IMR-90 (cell line): ENCODE measurements around the gene SEMA3E. TPM values are rescaled to one million over a fixed set of nuclear protein-coding genes. Genes with fewer than 3 reads are reported as not detected.

Experiments
- ATAC-seq: fragments of 200-7000 bp; cut with Tn5 transposase; 2 replicates; pipeline ENCODE4 v1.9.1; 2020; ENCODE audit warnings: low read depth, mild to moderate bottlenecking, moderate library complexity
- BruUV-seq: library from RNA; stranded (reverse); fragments of 400-500 nt; replicated peaks from 2 replicates; lab custom pipeline; 2021; lab: Mats Ljungman, UMichigan
- CTCF ChIA-PET: fragments of 300-600 bp; formaldehyde crosslinking; extraction: SDS; loops from one replicate; lab custom pipeline; 2021; ENCODE audit warnings: antibody characterized with exemption; lab: Yijun Ruan, JAX
- POLR2A ChIA-PET: fragments of 300-600 bp; sonication (Branson Sonifier 250); formaldehyde crosslinking; loops from one replicate; lab custom pipeline; 2022; ENCODE audit warnings: antibody characterized with exemption; ENCODE audit not compliant: unreplicated experiment; lab: Charles Lee
- DNase-seq: peaks from one replicate; pipeline ENCODE4 v3.0.0; 2013
- H2AFZ ChIP-seq: replicated peaks from 2 replicates; pipeline ENCODE3; 2013; ENCODE audit warnings: low read length, mild to moderate bottlenecking; ENCODE audit not compliant: poor library complexity
- H2AK5ac ChIP-seq: 2 replicates; pipeline ENCODE4 v1.6.1; 2013; ENCODE audit warnings: low read depth, low read length, inconsistent platforms
- H2AK9ac ChIP-seq: replicated peaks from 2 replicates; pipeline ENCODE3; 2013; ENCODE audit warnings: mild to moderate bottlenecking, low read depth, low read length, moderate library complexity; ENCODE audit not compliant: poor library complexity
- H2BK120ac ChIP-seq: 2 replicates; pipeline ENCODE4 v1.6.1; 2013; ENCODE audit warnings: low read depth, low read length, inconsistent platforms
- H2BK15ac ChIP-seq: 3 replicates; pipeline ENCODE4 v1.6.1; 2013; ENCODE audit warnings: low read depth, low read length, inconsistent platforms
- H2BK20ac ChIP-seq: 2 replicates; pipeline ENCODE4 v1.6.1; 2013; ENCODE audit warnings: low read depth, mild to moderate bottlenecking, inconsistent platforms, low read length, moderate library complexity
- H2BK5ac ChIP-seq: 2 replicates; pipeline ENCODE4 v1.6.1; 2013; ENCODE audit warnings: mild to moderate bottlenecking, low read depth, low read length, inconsistent platforms; ENCODE audit not compliant: poor library complexity, severe bottlenecking
- H3K14ac ChIP-seq: replicated peaks from 2 replicates; pipeline ENCODE4 v1.6.1; 2013; ENCODE audit warnings: low read depth, low read length, inconsistent platforms
- H3K18ac ChIP-seq: 2 replicates; pipeline ENCODE4 v1.6.1; 2013; ENCODE audit warnings: low read depth, low read length, control low read depth
- H3K23ac ChIP-seq: 2 replicates; pipeline ENCODE4 v1.6.1; 2013; ENCODE audit warnings: low read depth, low read length, inconsistent platforms
- H3K27ac ChIP-seq: 2 replicates; pipeline ENCODE4 v1.5.1; 2013; ENCODE audit warnings: mild to moderate bottlenecking, control low read depth, low read length; ENCODE audit not compliant: insufficient read depth
- H3K27me3 ChIP-seq: 2 replicates; pipeline ENCODE4 v1.6.1; 2013; ENCODE audit warnings: low read length; ENCODE audit not compliant: control insufficient read depth, insufficient read depth
- H3K36me3 ChIP-seq: 2 replicates; pipeline ENCODE4 v1.6.1; 2013; ENCODE audit warnings: low read length, mixed read lengths; ENCODE audit not compliant: control insufficient read depth, insufficient read depth
- H3K4ac ChIP-seq: 2 replicates; pipeline ENCODE4 v1.6.1; 2013; ENCODE audit warnings: low read depth, low read length, inconsistent platforms
- H3K4me1 ChIP-seq: 2 replicates; pipeline ENCODE4 v1.6.1; 2013; ENCODE audit warnings: low read length, mixed read lengths; ENCODE audit not compliant: control insufficient read depth, insufficient read depth
- H3K4me2 ChIP-seq: 2 replicates; pipeline ENCODE4 v1.6.1; 2013; ENCODE audit warnings: low read depth, mild to moderate bottlenecking, control low read depth, low read length, moderate library complexity
- H3K4me3 ChIP-seq: 2 replicates; pipeline ENCODE4 v1.5.1; 2013; ENCODE audit warnings: low read depth, mild to moderate bottlenecking, control low read depth, low read length, moderate library complexity; ENCODE audit not compliant: insufficient read depth
- H3K56ac ChIP-seq: 2 replicates; pipeline ENCODE4 v1.6.1; 2013; ENCODE audit warnings: low read length, inconsistent platforms; ENCODE audit not compliant: insufficient read depth; ENCODE audit errors: extremely low read depth
- H3K79me1 ChIP-seq, 2 experiments: 2 replicates each; pipeline ENCODE4 v1.6.1; 2013; ENCODE audit warnings: low read length in 2 of 2, inconsistent platforms in 1 of 2, low read depth in 1 of 2
- H3K9ac ChIP-seq: 2 replicates; pipeline ENCODE4 v1.6.1; 2013; ENCODE audit warnings: low read depth, low read length, control low read depth
- H3K9me1 ChIP-seq: 2 replicates; pipeline ENCODE4 v1.6.1; 2013; ENCODE audit warnings: low read length, inconsistent platforms; ENCODE audit not compliant: insufficient read depth
- H3K9me3 ChIP-seq: 2 replicates; pipeline ENCODE4 v1.6.1; 2013; ENCODE audit warnings: low read length; ENCODE audit not compliant: control insufficient read depth, insufficient read depth
- H4K20me1 ChIP-seq: 2 replicates; pipeline ENCODE4 v1.6.1; 2013; ENCODE audit warnings: low read length, inconsistent platforms; ENCODE audit not compliant: insufficient read depth
- H4K5ac ChIP-seq: 2 replicates; pipeline ENCODE4 v1.6.1; 2013; ENCODE audit warnings: mild to moderate bottlenecking, low read depth, low read length, control low read depth
- H4K8ac ChIP-seq, 2 experiments: 2 replicates each; pipeline ENCODE4 v1.6.1; 2013; ENCODE audit warnings: low read depth in 2 of 2, low read length in 2 of 2, control low read depth in 1 of 2, inconsistent platforms in 1 of 2
- H4K91ac ChIP-seq: 2 replicates; pipeline ENCODE4 v1.6.1; 2013; ENCODE audit warnings: low read depth, low read length, inconsistent platforms; ENCODE audit not compliant: insufficient read depth
- BHLHE40 ChIP-seq: fragments of 150-350 bp; IDR thresholded peaks from 2 replicates; pipeline ENCODE4 v1.6.1; 2016; ENCODE audit warnings: mild to moderate bottlenecking, low read depth, low read length
- CEBPB ChIP-seq: IDR thresholded peaks from 2 replicates; pipeline ENCODE4 v1.6.1; 2012; ENCODE audit warnings: low read depth, low read length, improper control_type of control experiment
- CHD1 ChIP-seq: IDR thresholded peaks from 2 replicates; pipeline ENCODE4 v1.6.1; 2012; ENCODE audit warnings: low read depth, low read length, improper control_type of control experiment
- MAFK ChIP-seq: IDR thresholded peaks from 2 replicates; pipeline ENCODE4 v1.6.1; 2012; ENCODE audit warnings: low read depth, low read length, improper control_type of control experiment
- MAZ ChIP-seq: IDR thresholded peaks from 2 replicates; pipeline ENCODE4 v1.6.1; 2012; ENCODE audit warnings: low read depth, mild to moderate bottlenecking, low read length, improper control_type of control experiment, moderate library complexity, borderline replicate concordance
- MXI1 ChIP-seq: IDR thresholded peaks from 2 replicates; pipeline ENCODE4 v1.6.1; 2012; ENCODE audit warnings: low read depth, mild to moderate bottlenecking, low read length, moderate library complexity, borderline replicate concordance
- NFE2L2 ChIP-seq: fragments of 150-350 bp; IDR thresholded peaks from 2 replicates; pipeline ENCODE4 v1.6.1; 2016; ENCODE audit warnings: low read depth, mild to moderate bottlenecking, low read length
- POLR2A ChIP-seq: IDR thresholded peaks from 2 replicates; pipeline ENCODE4 v1.6.1; 2012; ENCODE audit warnings: mild to moderate bottlenecking, low read depth, low read length
- RAD21 ChIP-seq: IDR thresholded peaks from 2 replicates; pipeline ENCODE4 v1.6.1; 2012; ENCODE audit warnings: low read length, improper control_type of control experiment
- RCOR1 ChIP-seq: IDR thresholded peaks from 2 replicates; pipeline ENCODE4 v1.6.1; 2012; ENCODE audit warnings: mild to moderate bottlenecking, low read length, improper control_type of control experiment; ENCODE audit not compliant: insufficient replicate concordance
- RFX5 ChIP-seq: IDR thresholded peaks from 2 replicates; pipeline ENCODE4 v1.8.0; 2012; ENCODE audit warnings: low read depth, mild to moderate bottlenecking, low read length, moderate library complexity
- SMC3 ChIP-seq: fragments of 150-350 bp; IDR thresholded peaks from 2 replicates; pipeline ENCODE4 v1.6.1; 2016; ENCODE audit warnings: low read depth, mild to moderate bottlenecking, antibody characterized with exemption, low read length, moderate library complexity
- WGBS, 2 experiments: methylation state at CpG; one replicate each; pipeline versions ENCODE4 v1.1.5 to v1.1.7; 2013; ENCODE audit warnings: missing lambda C conversion rate in 2 of 2; ENCODE audit not compliant: insufficient read length in 1 of 2; ENCODE audit errors: extremely low coverage in 2 of 2; 5-methylcytosine and 5-hydroxymethylcytosine counted together
- dilution Hi-C: fragments of 300-500 bp; cut with HindIII; formaldehyde crosslinking; loops from one replicate; pipeline ENCODE4 v1.14.3; 2018; ENCODE audit warnings: low sequenced_read_pairs; ENCODE audit not compliant: unreplicated experiment
- in situ Hi-C: fragments of 300-500 bp; cut with MboI; formaldehyde crosslinking; loops from 3 replicates; pipeline ENCODE4 v1.14.3; 2019; ENCODE audit warnings: low sequenced_read_pairs, inconsistent platforms, mixed read lengths
- intact Hi-C: fragments of 100-400 bp; cut with micrococcal nuclease; formaldehyde crosslinking; loops from 2 replicates; pipeline ENCODE4 v1.10.0; 2022
- polyA plus RNA-seq, 3 experiments: library from polyadenylated mRNA; depleted of rRNA; stranded (reverse); fragments of >200 nt; gene quantifications; 2 replicates each; pipeline ENCODE4 v1.2.3, GENCODE V29; 2012; ENCODE audit warnings: low replicate concordance in 1 of 3
- total RNA-seq: library from RNA; depleted of rRNA; stranded (reverse); fragments of >200 nt; gene quantifications from 2 replicates; pipeline ENCODE4 v1.2.3, GENCODE V29; 2012
- TF ChIP-seq, protein P1 (sequence below): fragments of 150-350 bp; IDR thresholded peaks from 2 replicates; pipeline ENCODE4 v1.6.1; 2016; ENCODE audit warnings: low read depth, mild to moderate bottlenecking, low read length, moderate library complexity, borderline replicate concordance
- TF ChIP-seq, protein P2 (sequence below): conservative IDR thresholded peaks from 2 replicates; pipeline ENCODE4 v1.5.1; 2012; ENCODE audit warnings: mild to moderate bottlenecking, low read depth, low read length, improper control_type of control experiment

The SEMA3E gene
- total and polyA plus RNA-seq, 2 of the 4 experiments (the other 2 are of a cell fraction) = 0.31 to 0.72 TPM

DNA sequence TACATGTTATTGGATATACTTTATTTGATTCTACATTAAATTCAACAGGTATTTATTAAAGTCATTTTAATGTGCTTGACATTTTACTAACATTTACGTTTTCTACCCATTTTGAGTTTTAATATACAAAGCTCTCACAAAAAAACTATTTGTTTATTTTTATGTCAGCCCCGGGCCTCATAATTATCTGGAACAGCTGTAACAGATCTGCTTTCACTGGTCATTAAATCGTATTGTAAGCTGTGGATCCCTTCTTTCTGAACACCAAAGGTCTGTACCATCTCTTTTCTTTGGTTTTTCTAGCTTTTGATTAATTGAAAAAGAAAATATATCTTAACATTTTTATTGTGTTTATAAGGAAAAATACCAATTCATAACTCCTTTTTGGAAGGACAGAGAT lies 73.5 kb downstream of the SEMA3E start:
- no peak overlapping the region for H3K14ac ChIP-seq
- H3K36me3 ChIP-seq = no peaks in the 10 kb centered on the region
- H3K4me2 ChIP-seq = no peak overlapping the region
- H4K20me1 ChIP-seq = no peaks in the 10 kb centered on the region
- no peak overlapping the region for H3K23ac ChIP-seq
- H3K18ac ChIP-seq = no peak overlapping the region
- H3K9me1 ChIP-seq = no peaks in the 10 kb centered on the region
- no peak overlapping the region for H4K5ac ChIP-seq
- no TSS peak for BruUV-seq
- DNase-seq (no peak), ATAC-seq (no peak)
- H3K79me1 ChIP-seq = no peaks in the 10 kb centered on the region
- no peak overlapping the region for H2AK5ac ChIP-seq
- no peak overlapping the region for H3K4me3 ChIP-seq
- H2BK20ac ChIP-seq = no peak overlapping the region
- no peak overlapping the region for H4K91ac ChIP-seq
- no peak overlapping the region for H2BK120ac ChIP-seq
- no peak overlapping the region for H2BK15ac ChIP-seq
- no peak overlapping the region for H3K56ac ChIP-seq
- no peaks in the 10 kb centered on the region for H3K9me3 ChIP-seq
- no peak overlapping the region for H2BK5ac ChIP-seq
- H2AK9ac ChIP-seq = no peak overlapping the region
- no peak overlapping the region for H3K27ac ChIP-seq
- intact Hi-C loops = no loop called here
- no peak overlapping the region for H3K4ac ChIP-seq
- TF ChIP-seq NFE2L2 = no peak
- TF ChIP-seq RCOR1 = no peak
- TF ChIP-seq BHLHE40 = no peak
- TF ChIP-seq, protein P1, sequence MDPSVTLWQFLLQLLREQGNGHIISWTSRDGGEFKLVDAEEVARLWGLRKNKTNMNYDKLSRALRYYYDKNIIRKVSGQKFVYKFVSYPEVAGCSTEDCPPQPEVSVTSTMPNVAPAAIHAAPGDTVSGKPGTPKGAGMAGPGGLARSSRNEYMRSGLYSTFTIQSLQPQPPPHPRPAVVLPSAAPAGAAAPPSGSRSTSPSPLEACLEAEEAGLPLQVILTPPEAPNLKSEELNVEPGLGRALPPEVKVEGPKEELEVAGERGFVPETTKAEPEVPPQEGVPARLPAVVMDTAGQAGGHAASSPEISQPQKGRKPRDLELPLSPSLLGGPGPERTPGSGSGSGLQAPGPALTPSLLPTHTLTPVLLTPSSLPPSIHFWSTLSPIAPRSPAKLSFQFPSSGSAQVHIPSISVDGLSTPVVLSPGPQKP = no peak
- TF ChIP-seq, protein P2, sequence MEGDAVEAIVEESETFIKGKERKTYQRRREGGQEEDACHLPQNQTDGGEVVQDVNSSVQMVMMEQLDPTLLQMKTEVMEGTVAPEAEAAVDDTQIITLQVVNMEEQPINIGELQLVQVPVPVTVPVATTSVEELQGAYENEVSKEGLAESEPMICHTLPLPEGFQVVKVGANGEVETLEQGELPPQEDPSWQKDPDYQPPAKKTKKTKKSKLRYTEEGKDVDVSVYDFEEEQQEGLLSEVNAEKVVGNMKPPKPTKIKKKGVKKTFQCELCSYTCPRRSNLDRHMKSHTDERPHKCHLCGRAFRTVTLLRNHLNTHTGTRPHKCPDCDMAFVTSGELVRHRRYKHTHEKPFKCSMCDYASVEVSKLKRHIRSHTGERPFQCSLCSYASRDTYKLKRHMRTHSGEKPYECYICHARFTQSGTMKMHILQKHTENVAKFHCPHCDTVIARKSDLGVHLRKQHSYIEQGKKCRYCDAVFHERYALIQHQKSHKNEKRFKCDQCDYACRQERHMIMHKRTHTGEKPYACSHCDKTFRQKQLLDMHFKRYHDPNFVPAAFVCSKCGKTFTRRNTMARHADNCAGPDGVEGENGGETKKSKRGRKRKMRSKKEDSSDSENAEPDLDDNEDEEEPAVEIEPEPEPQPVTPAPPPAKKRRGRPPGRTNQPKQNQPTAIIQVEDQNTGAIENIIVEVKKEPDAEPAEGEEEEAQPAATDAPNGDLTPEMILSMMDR = no peak
- TF ChIP-seq RFX5 = no peak
- TF ChIP-seq MAZ = no peak
- no peak for TF ChIP-seq RAD21
- no peak for TF ChIP-seq MAFK
- TF ChIP-seq SMC3 = no peak
- TF ChIP-seq POLR2A = no peak
- TF ChIP-seq CHD1 = no peak
- TF ChIP-seq MXI1 = no peak
- no peak for TF ChIP-seq CEBPB
- H2AFZ ChIP-seq = no peak overlapping the region
- in situ Hi-C loops = no loop called here
- dilution Hi-C loops = no loop called here
- H3K9ac ChIP-seq = no peak overlapping the region
- H3K27me3 ChIP-seq = no peaks in the 10 kb centered on the region
- CTCF ChIA-PET = interaction anchor here (0.7 kb wide), 1 partner anchor 1593 kb away, joined by 3 read pairs; no protein-coding TSS in a partner anchor
- H3K4me1 ChIP-seq = no peaks in the 10 kb centered on the region
- H4K8ac ChIP-seq = no peak overlapping the region
- no CpG with 5 or more reads among the region's 3 CpGs for WGBS, 2 experiments
- POLR2A ChIA-PET = no interaction called here
